Mucosa of descending colon (tissue), 3 donors: ENCODE measurements around the gene DENND1A. TPM values are rescaled to one million over a fixed set of nuclear protein-coding genes. Genes with fewer than 3 reads are reported as not detected.

Experiments used
- ATAC-seq: fragments of 200-7000 bp; cut with Tn5 transposase; one replicate; pipeline ENCODE4 v1.9.1; 2020; ENCODE audit warnings: mild to moderate bottlenecking, moderate library complexity
- DNase-seq, 3 donors: peaks; one replicate each; pipeline ENCODE4 v3.0.0-alpha.2; 2020
- H3K36me3 ChIP-seq: fragments of 200-600 bp; one replicate; pipeline ENCODE4 v1.8.0; 2021; ENCODE audit warnings: low read depth, mild to moderate bottlenecking
- H3K4me1 ChIP-seq: fragments of 200-600 bp; one replicate; pipeline ENCODE4 v1.8.0; 2021; ENCODE audit warnings: low read depth, mild to moderate bottlenecking
- H3K4me3 ChIP-seq: fragments of 200-600 bp; one replicate; pipeline ENCODE4 v1.8.0; 2021; ENCODE audit warnings: mild to moderate bottlenecking
- H3K9me3 ChIP-seq: fragments of 200-600 bp; one replicate; pipeline ENCODE4 v1.8.0; 2021; ENCODE audit warnings: mild to moderate bottlenecking
- intact Hi-C, 2 donors: fragments of 100-400 bp; cut with DNase I in 1 of 2; cut with micrococcal nuclease in 1 of 2; formaldehyde crosslinking; loops; one replicate each; pipeline versions ENCODE4 v1.11.0 to v1.11.1; 2022; cut with DNase I, micrococcal nuclease
- total RNA-seq, 3 donors: library from RNA; stranded (reverse); fragmentation: NEBNext Ultra II Directional in 2 of 3; extraction: Animal tissue kit (Norgen Biotek cat#: 25700) in 2 of 3; gene quantifications; one replicate each; pipeline versions ENCODE4 v1.2.1 to v1.2.4, GENCODE V29; 2021 to 2023
- TF ChIP-seq, protein P1 (sequence below): fragments of 200-600 bp; IDR thresholded peaks from one replicate; pipeline ENCODE4 v1.8.0; 2022; ENCODE audit warnings: antibody characterized with exemption, mild to moderate bottlenecking
- donor health status: DM: no; HTN: no; CAD: no; lungs with moderate emphysema.
- donor health status: DM: no; HTN: no; CAD: no.
- donor health status: DM: no; HTN: yes; CAD: no.

The DENND1A gene
- total RNA-seq, 3 donors from 2014 or later, result 32.8 to 50.0 (median 35.1) TPM

GRCh38 chr9:123716339-123716945, 213.5 kb downstream of the DENND1A start:
- intact Hi-C loops, result no loop called here
- TF ChIP-seq, protein P1, sequence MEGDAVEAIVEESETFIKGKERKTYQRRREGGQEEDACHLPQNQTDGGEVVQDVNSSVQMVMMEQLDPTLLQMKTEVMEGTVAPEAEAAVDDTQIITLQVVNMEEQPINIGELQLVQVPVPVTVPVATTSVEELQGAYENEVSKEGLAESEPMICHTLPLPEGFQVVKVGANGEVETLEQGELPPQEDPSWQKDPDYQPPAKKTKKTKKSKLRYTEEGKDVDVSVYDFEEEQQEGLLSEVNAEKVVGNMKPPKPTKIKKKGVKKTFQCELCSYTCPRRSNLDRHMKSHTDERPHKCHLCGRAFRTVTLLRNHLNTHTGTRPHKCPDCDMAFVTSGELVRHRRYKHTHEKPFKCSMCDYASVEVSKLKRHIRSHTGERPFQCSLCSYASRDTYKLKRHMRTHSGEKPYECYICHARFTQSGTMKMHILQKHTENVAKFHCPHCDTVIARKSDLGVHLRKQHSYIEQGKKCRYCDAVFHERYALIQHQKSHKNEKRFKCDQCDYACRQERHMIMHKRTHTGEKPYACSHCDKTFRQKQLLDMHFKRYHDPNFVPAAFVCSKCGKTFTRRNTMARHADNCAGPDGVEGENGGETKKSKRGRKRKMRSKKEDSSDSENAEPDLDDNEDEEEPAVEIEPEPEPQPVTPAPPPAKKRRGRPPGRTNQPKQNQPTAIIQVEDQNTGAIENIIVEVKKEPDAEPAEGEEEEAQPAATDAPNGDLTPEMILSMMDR, result no peak
- ATAC-seq, result no peak
- Histone ChIP-seq H3K9me3 (no peaks in the 10 kb centered on the region), H3K36me3 (no peaks in the 10 kb centered on the region), H3K4me1 (no peaks in the 10 kb centered on the region), H3K4me3 (no peak overlapping the region)
- no peak for DNase-seq

GRCh38 chr9:123715258-123715657, 214.7 kb downstream of the DENND1A start:
- no peaks in the 10 kb centered on the region for H3K4me1 ChIP-seq
- no peaks in the 10 kb centered on the region for H3K36me3 ChIP-seq
- no peak overlapping the region for H3K4me3 ChIP-seq
- TF ChIP-seq, protein P1, result no peak
- no peaks in the 10 kb centered on the region for H3K9me3 ChIP-seq
- no peak for ATAC-seq
- intact Hi-C loops, result no loop called here
- DNase-seq, result no peak

GRCh38 chr9:123713282-123713681, 216.6 kb downstream of the DENND1A start:
- Histone ChIP-seq H3K36me3 (no peaks in the 10 kb centered on the region), H3K9me3 (no peaks in the 10 kb centered on the region), H3K4me3 (no peak overlapping the region), H3K4me1 (no peaks in the 10 kb centered on the region)
- no peak for ATAC-seq
- intact Hi-C loops, result no loop called here
- TF ChIP-seq, protein P1, result no peak
- DNase-seq, result no peak

DNA sequence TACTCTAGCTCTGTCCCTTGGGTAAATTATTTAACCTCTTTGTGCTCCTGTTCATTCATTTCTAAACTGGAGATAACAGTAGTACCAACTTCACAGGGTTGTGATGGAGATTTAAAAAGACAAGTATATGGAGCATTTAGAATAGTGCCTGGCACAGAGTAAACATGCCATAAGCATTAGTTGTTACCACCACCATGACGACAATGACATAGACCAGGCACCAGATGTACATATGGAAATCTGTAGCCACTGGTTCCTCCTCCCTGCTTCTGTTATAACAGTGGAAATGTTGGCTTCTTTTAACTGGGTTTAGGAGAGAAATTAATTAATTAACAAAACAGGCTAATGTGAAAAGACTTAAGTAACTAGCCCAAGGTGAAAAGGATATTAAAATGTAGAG, 217.5 kb downstream of the DENND1A start:
- intact Hi-C loops, result no loop called here
- Histone ChIP-seq H3K4me3 (no peak overlapping the region), H3K4me1 (no peaks in the 10 kb centered on the region), H3K9me3 (no peaks in the 10 kb centered on the region), H3K36me3 (no peaks in the 10 kb centered on the region)
- DNase-seq (no peak), ATAC-seq (no peak)
- TF ChIP-seq, protein P1, result no peak

DNA sequence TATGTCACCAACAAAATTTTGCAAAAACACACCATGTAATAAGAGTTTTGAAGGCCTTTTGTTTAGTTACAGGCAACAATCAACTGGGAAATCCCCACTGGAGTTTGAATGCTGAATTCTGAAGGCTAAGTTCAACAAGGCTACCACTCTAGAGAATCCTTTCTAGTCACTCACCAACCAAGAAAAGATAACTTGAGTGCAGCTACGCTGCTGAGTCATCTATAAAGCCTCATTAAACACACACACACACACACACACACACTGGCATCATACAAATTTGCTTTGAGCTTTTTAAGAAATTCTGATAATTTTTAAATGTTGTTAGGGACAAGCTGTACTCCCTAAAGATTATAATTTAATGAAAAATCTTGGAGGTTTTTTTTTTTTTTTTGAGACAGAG, 219.6 kb downstream of the DENND1A start:
- intact Hi-C loops, result no loop called here
- TF ChIP-seq, protein P1, result no peak
- Histone ChIP-seq H3K4me1 (no peaks in the 10 kb centered on the region), H3K4me3 (no peak overlapping the region), H3K9me3 (no peaks in the 10 kb centered on the region), H3K36me3 (no peaks in the 10 kb centered on the region)
- DNase-seq (no peak), ATAC-seq (no peak)

DNA sequence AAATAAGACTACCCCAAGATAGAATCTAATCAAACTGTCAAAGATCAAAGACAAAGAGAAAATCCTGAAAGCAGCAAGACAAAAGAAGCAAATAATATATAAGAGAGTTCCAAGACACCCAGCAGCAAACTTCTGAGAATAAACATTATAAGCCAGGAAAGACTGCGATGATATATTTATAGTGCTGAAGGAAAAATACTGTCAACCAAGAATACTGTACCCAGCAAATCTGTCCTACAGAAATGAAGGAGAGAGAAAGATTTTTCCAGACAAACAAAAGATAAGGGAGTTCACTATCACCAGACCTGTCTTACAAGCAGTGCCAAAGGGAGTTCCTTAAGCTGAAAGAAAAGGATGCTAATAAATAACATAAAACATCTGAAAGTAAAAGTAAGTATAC, 227.4 kb downstream of the DENND1A start:
- TF ChIP-seq, protein P1, result no peak
- H3K4me1 ChIP-seq, result no peaks in the 10 kb centered on the region
- ATAC-seq (no peak), DNase-seq (no peak)
- H3K36me3 ChIP-seq, result no peaks in the 10 kb centered on the region
- H3K4me3 ChIP-seq, result no peak overlapping the region
- H3K9me3 ChIP-seq, result peaks cover 20% of the 10 kb centered on the region
- intact Hi-C loops, result no loop called here
